Glomerular visceral epithelial cell (primary cell): ENCODE results near the gene CHST8.

Experiments
- DNase-seq: peaks from one replicate; pipeline ENCODE4 v3.0.0-alpha.2; 2016; ENCODE audit errors: extremely low spot score

Gene CHST8

GRCh38 chr19:33767898-33768413 lies 146.2 kb downstream of the CHST8 start:
- no peak for DNase-seq

GRCh38 chr19:33769208-33769607 lies 147.5 kb downstream of the CHST8 start:
- DNase-seq, result no peak

- DNase-seq, result no peak
Measured at GRCh38 chr19:33770107-33770506, 148.4 kb downstream of the CHST8 start.

- DNase-seq, result peak; percentile 66
Measured at GRCh38 chr19:33771384-33772101, 149.8 kb downstream of the CHST8 start.

- no peak for DNase-seq
Measured at GRCh38 chr19:33772102-33772857, 150.5 kb downstream of the CHST8 start.

DNA sequence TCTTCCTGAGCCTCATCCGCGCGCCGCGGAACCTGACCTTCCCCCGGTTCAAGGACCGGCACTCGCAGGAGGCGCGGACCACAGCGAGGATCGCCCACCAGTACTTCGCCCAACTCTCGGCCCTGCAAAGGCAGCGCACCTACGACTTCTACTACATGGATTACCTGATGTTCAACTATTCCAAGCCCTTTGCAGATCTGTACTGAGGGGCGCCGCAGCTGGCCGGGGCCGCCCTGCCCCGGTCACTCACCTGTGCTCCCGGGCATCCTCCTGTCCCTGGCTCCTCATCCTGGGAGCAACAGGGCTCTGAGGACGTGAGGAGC lies 151.1 kb downstream of the CHST8 start:
- DNase-seq, result no peak

DNA sequence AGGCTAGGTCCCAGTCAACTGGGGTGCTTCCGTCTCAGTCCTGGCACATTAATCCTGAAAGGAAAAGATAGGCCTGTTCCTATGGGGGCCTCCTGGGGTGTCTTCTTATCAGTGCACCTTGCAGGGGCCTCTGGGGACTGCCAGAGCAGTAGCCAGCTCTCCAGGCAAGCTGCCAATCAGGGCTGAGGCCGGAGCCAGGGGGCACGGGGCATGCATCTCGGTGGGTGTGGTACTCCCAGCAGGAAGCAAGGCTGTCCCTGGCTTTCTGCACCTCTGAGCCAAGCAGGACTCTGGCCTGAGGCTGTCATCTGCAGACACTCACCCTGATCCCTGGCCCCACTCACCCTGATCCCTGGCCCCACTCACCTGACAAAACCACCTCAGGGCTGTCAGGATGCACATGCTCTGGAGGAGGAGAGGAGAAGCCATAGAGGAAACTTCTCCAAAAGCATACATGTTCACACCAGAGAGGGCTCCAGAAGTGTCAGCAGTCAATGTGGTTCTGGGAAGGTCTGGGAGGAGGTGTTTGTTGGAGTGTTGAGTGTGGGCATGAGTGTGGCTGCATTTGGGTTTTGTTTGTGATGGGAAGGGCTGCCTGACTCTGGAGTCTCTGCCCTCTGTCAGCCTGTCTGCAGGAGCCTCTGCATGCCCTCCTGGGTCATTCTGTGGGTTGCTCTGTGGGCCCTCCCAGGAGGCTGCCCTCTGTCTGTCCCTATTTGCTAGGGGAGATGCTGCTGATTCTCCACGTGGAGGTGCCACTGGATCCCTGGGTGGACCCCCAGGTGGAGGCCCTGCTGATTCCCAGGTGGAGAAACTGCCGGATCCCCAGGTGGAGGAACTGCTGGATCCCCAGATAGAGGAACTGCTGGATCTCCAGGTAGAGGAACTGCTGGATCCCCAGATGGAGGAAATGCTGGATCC lies 152.2 kb downstream of the CHST8 start:
- DNase-seq, result no peak

DNA sequence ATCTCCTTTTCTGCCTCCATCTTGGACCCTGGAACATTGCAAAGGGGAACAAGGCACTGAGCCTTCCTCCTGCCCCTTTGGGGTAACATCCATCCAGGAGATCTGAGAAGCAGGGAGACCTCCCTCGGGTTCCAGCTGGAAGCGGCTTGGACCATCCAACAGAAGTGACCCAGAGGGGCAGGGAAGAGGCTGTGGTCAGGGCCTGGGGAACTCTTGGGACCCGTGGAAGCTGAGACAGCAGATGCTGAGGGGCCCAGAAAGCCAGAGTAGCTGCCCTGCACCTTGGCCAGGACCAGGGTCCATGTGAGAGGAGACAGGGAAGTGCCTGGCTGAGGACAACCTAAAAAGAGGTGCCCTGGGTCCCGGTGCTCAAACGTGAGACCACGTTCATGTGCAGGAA lies 153.0 kb downstream of the CHST8 start:
- DNase-seq, result no peak

DNA sequence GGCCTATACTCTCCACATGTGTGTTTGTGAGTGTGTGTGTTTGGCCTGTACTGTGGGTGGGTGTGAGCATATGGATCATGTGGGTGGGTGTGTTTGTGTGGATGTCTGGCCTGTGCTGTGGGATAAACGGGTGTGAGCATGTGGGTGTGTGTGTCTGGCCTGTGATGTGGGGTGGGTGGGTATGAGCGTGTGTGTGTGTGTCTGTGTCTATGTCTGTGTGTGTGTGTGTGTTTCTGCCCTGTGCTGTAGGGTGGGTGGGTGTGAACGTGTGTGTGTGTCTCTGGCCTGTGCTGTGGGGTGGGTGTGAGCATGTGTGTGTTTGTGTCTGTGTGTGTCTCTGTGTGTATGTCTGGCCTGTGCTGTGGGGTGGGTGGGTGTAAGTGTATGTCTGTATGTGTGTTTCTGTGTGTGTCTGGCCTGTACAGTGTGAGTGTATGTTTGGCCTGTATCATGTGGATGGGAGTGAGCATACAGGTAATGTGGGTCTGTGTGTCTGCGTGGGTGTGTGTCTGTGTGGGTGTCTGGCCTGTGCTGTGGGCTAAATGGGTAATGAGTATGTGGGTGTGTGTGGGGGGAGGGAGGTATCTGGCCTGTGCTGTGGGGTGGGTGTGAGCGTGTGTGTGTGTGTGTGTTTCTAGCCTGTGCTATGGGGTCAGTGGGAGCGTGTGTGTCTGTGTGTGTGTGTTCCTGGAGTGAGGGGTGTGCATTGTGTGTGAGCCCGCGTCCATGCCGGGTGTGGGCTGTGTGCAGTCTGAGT lies 154.2 kb downstream of the CHST8 start:
- no peak for DNase-seq

- no peak for DNase-seq
Measured at GRCh38 chr19:33777351-33777750, 155.6 kb downstream of the CHST8 start.

DNA sequence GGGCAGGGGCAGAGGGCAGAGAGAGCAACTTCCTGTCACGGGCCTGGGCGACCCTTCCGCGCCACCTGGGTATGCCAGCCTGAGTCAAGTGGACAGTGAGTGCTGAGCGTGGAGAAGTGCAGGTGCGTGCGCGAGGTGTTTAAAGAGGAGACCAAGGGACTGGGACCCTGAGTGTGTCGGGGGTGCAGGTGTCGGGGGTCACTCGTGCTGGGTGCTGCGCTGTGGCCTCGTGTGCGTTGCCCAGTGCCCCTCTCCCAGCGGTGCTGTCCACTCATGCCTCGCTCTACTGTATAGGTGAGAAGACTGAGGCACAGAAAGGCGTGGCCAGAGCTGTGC lies 156.0 kb downstream of the CHST8 start:
- DNase-seq, result no peak

DNA sequence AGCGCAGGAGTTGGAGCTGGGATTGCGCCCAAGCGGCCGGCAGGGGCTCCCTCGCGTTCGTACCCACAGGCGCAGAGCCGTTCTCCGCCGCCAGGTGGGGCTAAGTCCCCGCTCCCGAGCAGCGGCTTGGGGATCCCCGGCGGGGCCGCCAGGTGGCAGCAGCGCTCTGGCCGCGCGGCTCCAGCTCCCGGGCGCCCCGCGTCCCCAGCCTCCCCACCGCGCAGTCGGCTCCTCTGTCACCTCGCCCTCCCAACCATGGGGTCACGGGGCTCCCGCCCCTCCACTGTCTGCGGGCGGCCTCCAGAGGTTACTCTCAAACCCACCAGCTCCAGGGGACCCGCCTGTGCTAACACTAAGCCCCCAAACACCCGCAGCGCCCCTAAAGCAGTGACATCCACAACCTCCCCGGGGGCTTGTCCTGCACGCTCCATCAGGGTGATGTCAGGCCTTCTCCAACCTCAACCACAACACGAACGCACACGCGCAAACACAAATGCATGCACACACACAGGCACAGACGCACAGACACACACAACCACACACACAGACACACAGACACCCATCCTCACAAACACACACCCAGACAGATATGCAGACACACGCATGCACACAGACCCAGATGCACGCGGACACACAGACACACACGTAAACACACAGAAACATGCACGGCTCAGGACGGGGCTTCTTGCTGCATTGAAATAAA lies 156.5 kb downstream of the CHST8 start:
- DNase-seq, result peak; percentile 74

GRCh38 chr19:33779849-33780248 lies 158.1 kb downstream of the CHST8 start:
- no peak for DNase-seq

DNA sequence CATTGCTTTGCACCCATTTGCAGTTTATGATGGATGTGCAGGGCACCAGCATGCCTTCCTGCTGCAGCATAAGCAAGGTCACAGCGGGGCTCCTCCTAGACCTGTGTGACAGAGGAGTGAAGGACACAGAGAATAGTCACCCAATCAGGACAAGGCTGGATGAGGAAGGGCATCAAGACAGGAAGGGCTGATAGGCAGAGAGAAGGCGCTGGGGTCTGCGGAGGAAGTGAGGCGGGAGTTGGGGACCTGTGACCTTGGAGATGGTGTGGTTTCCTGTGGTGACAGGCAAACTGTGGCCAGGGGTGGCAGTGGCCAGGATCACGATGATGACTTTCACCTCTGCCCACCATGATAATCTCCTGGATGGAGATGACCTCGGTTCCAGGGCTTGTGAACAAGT lies 158.5 kb downstream of the CHST8 start:
- no peak for DNase-seq

GRCh38 chr19:33780746-33781145 lies 159.0 kb downstream of the CHST8 start:
- no peak for DNase-seq

DNA sequence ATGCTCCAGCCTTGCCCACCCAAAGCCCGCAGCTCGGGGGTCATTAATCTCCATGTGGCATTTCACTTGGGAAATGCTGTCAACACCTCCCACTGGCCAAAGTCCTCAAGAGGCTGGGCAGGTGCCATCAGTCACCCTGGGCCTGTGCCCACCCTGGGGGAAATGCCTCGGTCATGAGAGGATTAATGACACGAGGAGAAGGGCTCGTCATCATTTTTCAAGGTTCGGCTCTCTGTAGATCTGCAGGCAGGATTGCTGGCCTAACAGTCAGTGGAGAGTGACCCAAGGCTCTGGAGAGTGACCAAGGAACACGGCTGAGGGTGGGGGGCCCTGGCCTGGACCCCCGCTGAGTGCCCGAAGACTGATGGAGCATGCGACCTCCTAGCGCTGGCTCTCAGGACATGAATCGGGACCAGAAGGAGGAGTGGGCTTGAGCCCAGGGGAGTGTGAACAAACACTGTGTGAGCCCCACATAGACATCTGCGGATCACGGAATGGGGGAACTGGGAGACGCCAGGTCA lies 159.7 kb downstream of the CHST8 start:
- no peak for DNase-seq

- no peak for DNase-seq
Measured at GRCh38 chr19:33781996-33782395, 160.2 kb downstream of the CHST8 start.

GRCh38 chr19:33784432-33784831 lies 162.7 kb downstream of the CHST8 start:
- no peak for DNase-seq

GRCh38 chr19:33785795-33786194 lies 164.0 kb downstream of the CHST8 start:
- DNase-seq, result no peak

DNA sequence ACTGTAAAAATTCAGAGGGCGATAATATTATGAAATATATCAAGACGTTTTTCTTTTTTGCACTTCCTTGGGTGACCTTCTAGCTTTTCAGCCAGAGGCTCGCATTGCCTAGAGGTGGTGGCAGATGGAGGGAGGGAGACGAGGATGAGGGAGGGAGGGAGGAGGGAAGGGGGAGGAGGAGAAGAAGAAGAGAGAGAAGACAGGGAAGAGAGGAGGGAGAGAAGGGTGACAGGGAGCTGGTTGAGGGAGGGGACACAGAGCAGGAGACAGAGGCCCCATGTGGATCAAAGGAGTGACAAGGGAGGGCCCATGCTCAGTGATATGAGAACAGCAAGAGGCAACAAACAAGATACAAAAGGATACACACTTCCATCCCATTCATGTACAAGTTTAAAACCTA lies 166.9 kb downstream of the CHST8 start:
- DNase-seq, result no peak

DNA sequence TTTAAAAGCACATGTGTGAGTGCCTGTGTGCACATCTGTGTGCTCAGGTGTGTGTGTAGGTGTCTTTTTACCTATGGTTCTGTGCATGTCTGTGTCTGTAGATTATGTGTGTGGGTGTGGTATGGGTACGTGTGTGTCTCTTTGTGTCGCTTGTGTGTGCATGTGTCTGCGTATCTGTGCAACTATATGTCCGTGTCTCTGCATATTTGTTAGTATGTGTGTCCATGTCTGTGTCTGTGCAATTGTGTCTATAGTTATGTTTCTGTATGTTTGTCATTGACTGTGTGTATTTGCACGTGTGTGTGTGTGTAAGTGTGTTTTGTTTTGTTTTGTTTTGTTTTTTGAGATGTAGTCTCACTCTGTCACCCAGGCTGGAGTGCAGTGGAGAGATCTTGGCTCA lies 167.6 kb downstream of the CHST8 start:
- no peak for DNase-seq
